ENCODE measurements around the gene ZXDC.

Gene ZXDC

DNA sequence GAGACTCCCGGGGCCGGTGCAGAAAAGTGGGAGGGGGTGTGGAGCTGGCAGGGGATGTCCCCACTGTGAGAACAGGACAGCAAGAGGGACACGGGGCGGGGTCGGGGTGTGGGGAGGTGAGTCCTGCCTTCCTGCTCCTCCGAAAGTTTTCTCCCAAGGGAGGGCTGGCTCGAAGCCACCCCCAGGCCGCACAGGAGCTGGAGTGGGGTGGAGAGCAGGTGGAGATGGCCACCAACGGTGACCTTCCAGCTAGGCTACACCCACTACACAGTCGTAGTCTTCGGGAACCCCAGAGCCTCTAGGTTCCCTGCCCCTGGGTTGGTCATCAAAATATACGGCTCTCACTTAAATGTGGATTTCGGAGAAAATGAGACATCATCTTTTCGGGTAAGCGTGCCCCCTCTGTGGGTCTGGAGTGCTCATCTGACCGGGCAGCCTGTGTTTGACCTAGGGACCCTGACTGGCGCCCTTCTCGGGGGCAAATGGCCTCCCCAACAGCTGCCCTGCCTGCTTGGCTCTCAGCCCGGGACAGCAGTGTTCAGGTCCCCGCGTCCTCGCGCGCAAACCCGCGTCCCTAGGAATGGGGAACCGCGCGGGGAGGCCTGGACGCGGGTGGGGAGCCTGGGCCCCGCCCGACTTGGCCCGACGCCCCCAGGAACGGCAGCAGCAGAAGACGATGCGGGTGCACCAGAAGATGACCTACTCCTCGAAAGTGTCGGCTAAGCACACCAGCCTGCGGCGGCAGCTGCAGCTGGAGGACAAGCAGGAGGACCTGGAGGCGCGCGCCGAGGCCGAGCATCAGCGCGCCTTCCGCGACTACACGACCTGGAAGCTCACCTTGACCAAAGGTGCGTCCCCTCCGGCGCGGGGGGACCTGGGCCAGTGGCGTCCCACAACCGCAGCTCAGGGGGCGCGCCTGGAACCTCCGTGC, 59.8 kb downstream of the ZXDC start:
- DNase-seq (ENCODE audit: low read depth): no peak

- no peak for DNase-seq (ENCODE audit: low read depth)
Measured at GRCh38 chr3:126414961-126415660, 60.6 kb downstream of the ZXDC start.

DNA sequence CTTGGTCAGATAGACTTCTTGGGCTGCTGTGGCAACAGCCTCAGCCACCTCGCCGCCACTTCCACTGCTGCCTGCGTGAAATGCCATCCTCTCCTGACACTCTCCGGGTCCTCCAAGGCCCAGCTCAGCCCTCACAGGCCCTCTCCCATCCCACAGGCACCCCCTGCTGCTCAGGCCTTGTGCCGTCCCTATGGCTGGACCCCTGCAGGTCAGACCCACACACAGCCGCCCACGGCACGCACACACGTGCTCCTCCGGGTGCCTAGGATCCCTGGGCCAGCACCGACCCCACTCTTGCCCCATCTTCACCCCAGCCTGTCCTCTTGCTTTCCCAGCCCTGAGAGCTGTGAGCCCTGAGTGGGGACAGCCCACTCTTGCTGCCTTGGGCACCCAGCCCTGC, 61.3 kb downstream of the ZXDC start:
- DNase-seq (ENCODE audit: low read depth): no peak

- DNase-seq (ENCODE audit: low read depth): no peak
Measured at GRCh38 chr3:126413693-126414080, 62.0 kb downstream of the ZXDC start.

GRCh38 chr3:126412841-126413692, 62.6 kb downstream of the ZXDC start:
- no peak for DNase-seq (ENCODE audit: low read depth)

GRCh38 chr3:126408099-126408498, 67.6 kb downstream of the ZXDC start:
- DNase-seq (ENCODE audit: low read depth): no peak

DNA sequence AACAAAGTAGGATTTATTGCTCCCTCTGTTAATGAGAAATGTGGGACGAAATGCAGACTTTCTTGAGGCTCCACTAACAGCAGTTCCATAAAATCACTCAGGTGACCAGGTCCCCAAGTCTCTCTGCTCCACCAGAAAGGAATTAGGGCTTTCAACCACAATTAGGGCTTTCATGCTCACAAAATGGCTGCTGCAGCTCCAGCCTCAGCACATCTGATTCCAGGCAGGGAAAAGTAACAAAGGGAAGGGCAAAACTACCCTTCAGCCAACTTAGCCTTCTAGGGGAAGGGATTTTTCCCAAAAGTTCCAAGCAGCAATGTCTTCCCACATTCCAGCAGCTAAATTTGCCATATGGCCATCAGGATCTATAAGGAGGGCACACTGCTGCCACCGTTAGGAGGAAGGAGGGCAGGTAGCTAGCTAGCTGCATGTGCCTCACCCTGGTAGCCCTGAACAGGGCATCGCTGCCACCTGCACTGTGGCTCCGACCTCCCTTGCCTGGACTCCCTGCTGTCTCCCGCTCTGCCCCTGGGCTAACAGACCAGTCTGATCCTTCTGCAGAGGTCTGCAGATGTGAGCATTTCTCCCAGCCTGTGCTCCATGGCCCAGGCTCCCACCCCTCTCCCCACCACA, 68.2 kb downstream of the ZXDC start:
- DNase-seq (ENCODE audit: low read depth): no peak

DNA sequence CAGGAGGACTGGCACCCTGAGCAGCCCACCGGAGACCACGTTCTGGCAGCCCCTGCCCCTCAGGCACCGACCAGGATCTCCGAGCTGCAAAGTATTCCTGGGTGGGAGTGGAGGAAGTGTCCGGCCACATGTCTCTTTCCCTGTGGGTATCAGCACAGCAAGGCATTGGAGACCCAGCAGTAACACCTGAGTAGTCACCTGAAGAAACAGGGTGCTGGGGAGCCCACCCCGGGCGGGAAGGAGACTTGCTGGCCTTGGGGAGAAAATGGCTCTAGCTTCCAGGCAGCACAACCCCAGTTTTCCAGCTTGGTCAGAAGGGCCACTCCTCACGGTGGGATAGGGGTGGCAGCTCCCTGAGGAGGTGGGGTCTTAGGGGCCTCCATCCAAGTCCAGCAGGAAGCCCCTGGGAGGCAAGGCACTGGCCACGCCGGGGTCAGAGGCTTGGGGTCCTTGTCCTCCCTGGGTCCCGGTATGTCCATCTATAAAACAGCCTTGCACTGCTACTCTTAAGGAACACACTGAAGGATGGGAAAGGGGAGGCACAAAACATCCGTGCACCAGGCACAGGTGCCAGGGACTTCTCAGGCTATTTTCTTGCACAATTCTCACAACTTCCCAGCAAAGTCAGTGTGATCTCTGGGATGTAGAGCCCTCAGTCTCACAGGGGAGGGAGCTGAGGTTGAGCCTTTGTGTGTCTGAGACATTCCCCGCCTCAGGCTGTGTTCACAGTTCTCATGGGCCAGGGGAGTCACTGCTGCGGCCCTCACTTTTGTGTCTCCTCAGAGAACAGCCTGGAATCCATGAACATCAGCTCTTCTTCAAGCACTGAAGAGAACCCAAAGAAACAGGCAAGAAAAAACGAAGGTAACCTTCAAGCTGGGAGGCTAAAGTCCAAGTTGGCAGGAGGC, 69.0 kb downstream of the ZXDC start:
- no peak for DNase-seq (ENCODE audit: low read depth)

GRCh38 chr3:126402666-126403302, 72.9 kb downstream of the ZXDC start:
- no peak for DNase-seq (ENCODE audit: low read depth)

DNA sequence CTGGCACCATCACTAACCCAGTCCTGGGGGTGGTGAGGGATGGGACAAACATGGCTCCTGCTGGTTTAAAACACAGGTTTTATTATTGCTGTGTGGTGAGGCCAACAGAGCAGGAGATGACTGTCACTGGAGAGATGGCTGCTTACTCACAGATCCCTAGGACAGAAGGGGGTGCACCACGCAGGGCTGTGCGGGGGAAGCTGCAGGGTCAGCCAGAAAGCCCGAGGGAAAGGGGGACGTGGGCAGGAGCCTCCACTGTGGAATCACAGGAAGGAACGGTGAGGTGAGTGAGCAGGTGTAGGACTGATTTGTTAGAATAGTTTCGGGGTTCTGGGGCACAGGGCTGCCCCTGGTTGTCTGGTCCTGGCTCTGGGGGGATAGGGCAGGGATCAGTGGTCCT, 73.5 kb downstream of the ZXDC start:
- no peak for DNase-seq (ENCODE audit: low read depth)

GRCh38 chr3:126401611-126402160, 74.0 kb downstream of the ZXDC start:
- DNase-seq (ENCODE audit: low read depth): no peak

- no peak for DNase-seq (ENCODE audit: low read depth)
Measured at GRCh38 chr3:126399756-126400155, 75.9 kb downstream of the ZXDC start.

- no peak for DNase-seq (ENCODE audit: low read depth)
Measured at GRCh38 chr3:126399351-126399735, 76.3 kb downstream of the ZXDC start.

- DNase-seq (ENCODE audit: low read depth): no peak
Measured at GRCh38 chr3:126398423-126399350, 77.0 kb downstream of the ZXDC start.

GRCh38 chr3:126397610-126398422, 77.9 kb downstream of the ZXDC start:
- DNase-seq (ENCODE audit: low read depth): no peak

GRCh38 chr3:126396536-126396935, 79.2 kb downstream of the ZXDC start:
- DNase-seq (ENCODE audit: low read depth): no peak

GRCh38 chr3:126395846-126396513, 79.7 kb downstream of the ZXDC start:
- DNase-seq (ENCODE audit: low read depth): no peak

DNA sequence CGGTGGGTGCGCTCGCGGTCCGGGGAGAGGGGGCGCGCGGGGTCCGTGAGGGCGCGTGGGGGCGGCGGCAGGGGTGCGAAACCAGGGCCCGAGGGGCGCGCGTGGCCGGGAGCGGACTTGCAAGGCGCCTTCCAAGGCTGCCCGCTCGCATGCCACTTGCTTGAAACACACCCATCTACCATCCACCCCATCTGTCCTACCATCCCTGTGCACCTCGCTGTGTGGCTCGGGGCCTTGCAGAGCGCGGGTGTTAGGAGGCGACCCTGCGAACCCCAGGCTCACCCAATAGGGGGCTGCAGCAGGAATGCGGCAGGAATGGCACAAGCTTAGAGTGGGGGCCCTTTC, 80.7 kb downstream of the ZXDC start:
- DNase-seq (ENCODE audit: low read depth): no peak

Data from GM04503 (cell line).